Measurements from ENCODE around the gene C14orf180.
A peak's percentile ranks its signal among the peaks of the same experiment; 100 is the strongest.

The C14orf180 gene

DNA sequence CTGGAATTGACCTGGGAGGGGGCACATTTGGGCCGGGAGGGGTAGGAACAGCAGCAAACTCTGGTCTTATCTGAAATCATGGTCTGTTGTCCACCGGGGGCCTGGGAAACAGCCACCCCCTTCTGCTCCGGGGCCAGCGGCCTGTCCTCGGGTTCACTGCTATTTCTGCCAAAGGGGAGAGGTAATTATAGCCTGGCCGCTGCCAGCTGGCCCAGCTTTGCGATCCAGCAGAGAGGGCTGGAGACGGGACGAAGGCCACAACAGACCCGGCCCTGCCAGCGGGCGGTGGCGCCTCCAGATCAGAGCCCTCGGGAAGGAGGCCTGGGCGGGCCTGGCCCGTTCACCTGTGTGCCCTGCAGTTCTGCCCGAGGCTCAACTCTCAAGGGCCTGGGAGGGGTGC, at the start of gene C14orf180:
Gene C14orf180 (plus strand): TSS at position 258 of the 400 bp plus-strand sequence. CDS start 6,667 bp downstream, outside the sequence.
- H3K9me3 ChIP-seq (ENCODE audit: control insufficient read depth in 5 of 5, low read length in 5 of 5): no peaks in the 10 kb centered on the region
- H3K4me1 ChIP-seq (ENCODE audit: control insufficient read depth in 5 of 5, insufficient read depth in 5 of 5, low read length in 5 of 5): peaks cover 17 to 86% (median 82%) of the 10 kb centered on the region in 5 donors
- peak within 1 kb of the TSS; percentile 79 for H3K27ac ChIP-seq (ENCODE audit: low read depth, low read length)
- H3K9ac ChIP-seq (ENCODE audit: low read length in 5 of 5): peak within 1 kb of the TSS in 3 of 5 donors; percentile 53 to 84 (median 72)
- peaks cover 0 to 3% (median 0%) of the 10 kb centered on the region in 5 donors for H3K27me3 ChIP-seq (ENCODE audit: control insufficient read depth in 5 of 5, insufficient read depth in 4 of 5, low read length in 5 of 5)
- H3K4me3 ChIP-seq (ENCODE audit: low read depth in 1 of 5, low read length in 5 of 5): peak within 1 kb of the TSS; percentile 45 to 75 (median 63)
- peaks cover 0 to 5% (median 0%) of the 10 kb centered on the region in 5 donors for H3K36me3 ChIP-seq (ENCODE audit: control insufficient read depth in 5 of 5, insufficient read depth in 5 of 5, low read length in 5 of 5)

DNA sequence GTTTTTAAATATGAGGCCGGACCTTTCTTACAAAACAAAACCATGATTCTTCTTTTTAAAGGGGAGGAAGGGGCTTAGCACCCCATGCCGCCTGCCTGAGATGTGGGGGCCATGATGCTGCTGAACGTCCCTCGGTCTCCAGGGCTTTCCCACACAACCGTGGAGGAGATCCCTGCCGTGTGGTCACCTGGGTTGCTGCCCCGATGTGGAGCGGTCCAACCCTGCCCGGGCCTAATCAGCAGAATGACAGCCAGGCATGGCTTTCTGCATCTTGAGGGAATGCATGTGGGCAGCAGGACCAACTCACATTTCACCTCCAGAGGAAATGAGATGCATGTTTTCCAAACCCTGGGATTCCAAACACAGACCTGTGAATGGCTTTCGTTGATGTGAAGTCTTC, 48.9 kb upstream of the C14orf180 start:
- Histone ChIP-seq H3K27me3 (ENCODE audit: control insufficient read depth in 5 of 5, insufficient read depth in 4 of 5, low read length in 5 of 5) (peaks cover 0 to 5% (median 2%) of the 10 kb centered on the region in 5 donors), H3K27ac (ENCODE audit: low read depth, low read length) (no peak overlapping the region), H3K36me3 (ENCODE audit: control insufficient read depth in 5 of 5, insufficient read depth in 5 of 5, low read length in 5 of 5) (no peaks in the 10 kb centered on the region), H3K4me1 (ENCODE audit: control insufficient read depth in 5 of 5, insufficient read depth in 5 of 5, low read length in 5 of 5) (peaks cover 0 to 3% (median 0%) of the 10 kb centered on the region in 5 donors), H3K9me3 (ENCODE audit: control insufficient read depth in 5 of 5, low read length in 5 of 5) (peaks cover 0 to 19% (median 14%) of the 10 kb centered on the region in 5 donors), H3K9ac (ENCODE audit: low read length in 5 of 5) (no peak overlapping the region), H3K4me3 (ENCODE audit: low read depth in 1 of 5, low read length in 5 of 5) (no peak overlapping the region)

DNA sequence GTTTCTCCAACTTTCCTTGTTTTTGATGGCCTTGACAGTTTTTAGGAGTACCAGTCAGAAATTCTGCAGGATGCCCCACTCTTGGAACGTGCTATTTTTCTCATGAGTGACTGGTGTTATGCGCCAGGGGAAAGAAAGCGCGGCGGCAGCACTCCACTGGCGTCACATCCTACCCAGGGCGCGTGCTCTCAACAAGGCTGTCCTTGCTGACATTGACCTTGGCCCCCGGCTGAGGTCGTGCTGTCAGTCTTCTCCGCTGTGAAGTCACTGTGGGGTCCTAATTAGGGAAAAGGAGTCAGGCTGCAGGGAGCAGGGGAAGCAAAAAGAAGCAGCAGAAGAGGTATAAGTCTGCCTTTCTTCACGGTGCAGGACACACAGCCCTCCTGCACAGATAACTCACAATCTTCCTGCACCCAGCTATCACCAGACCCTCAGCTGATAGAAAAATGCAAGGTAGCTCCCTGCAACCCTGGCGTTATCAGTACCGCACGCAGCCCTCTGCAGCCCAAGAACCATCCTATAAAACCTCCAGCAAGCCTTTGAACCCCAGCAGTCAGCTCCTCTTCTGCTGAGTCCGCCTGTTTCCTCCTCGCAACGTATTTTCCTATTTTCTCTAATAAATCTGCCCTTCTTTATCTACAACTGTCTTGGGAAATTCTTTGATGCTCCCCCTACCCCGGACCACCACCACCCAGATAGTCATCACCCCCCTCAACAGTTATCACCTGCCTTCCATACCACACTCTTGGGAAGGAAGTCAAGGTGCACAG, 48.0 kb upstream of the C14orf180 start:
- Histone ChIP-seq H3K4me1 (ENCODE audit: control insufficient read depth in 5 of 5, insufficient read depth in 5 of 5, low read length in 5 of 5) (peaks cover 0 to 1% (median 0%) of the 10 kb centered on the region in 5 donors), H3K27ac (ENCODE audit: low read depth, low read length) (no peak overlapping the region), H3K36me3 (ENCODE audit: control insufficient read depth in 5 of 5, insufficient read depth in 5 of 5, low read length in 5 of 5) (no peaks in the 10 kb centered on the region), H3K9ac (ENCODE audit: low read length in 5 of 5) (no peak overlapping the region), H3K27me3 (ENCODE audit: control insufficient read depth in 5 of 5, insufficient read depth in 4 of 5, low read length in 5 of 5) (peaks cover 0 to 5% (median 2%) of the 10 kb centered on the region in 5 donors), H3K9me3 (ENCODE audit: control insufficient read depth in 5 of 5, low read length in 5 of 5) (peaks cover 0 to 17% (median 14%) of the 10 kb centered on the region in 5 donors), H3K4me3 (ENCODE audit: low read depth in 1 of 5, low read length in 5 of 5) (no peak overlapping the region)

DNA sequence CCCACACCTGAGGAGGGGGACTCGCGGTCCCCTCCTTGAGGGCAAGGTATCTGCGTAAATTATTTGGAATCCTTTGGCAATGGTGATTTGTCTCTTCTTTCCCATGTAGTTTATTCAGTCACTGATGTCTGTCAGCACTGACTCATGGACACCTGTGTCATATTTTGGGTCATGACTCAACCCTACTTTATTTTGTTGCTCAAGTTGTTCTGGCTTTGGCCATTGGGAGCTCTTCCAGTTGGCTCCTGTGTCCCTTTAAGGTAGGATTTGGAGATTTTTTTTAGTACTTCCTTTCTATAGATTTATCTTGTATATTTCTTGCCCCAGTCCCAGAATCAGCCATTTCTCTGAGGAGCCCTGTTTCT, 47.4 kb upstream of the C14orf180 start:
- H3K9me3 ChIP-seq (ENCODE audit: control insufficient read depth in 5 of 5, low read length in 5 of 5): peaks cover 0 to 17% (median 14%) of the 10 kb centered on the region in 5 donors
- H3K4me3 ChIP-seq (ENCODE audit: low read depth in 1 of 5, low read length in 5 of 5): no peak overlapping the region
- no peak overlapping the region for H3K9ac ChIP-seq (ENCODE audit: low read length in 5 of 5)
- H3K4me1 ChIP-seq (ENCODE audit: control insufficient read depth in 5 of 5, insufficient read depth in 5 of 5, low read length in 5 of 5): no peaks in the 10 kb centered on the region
- peaks cover 0 to 10% (median 3%) of the 10 kb centered on the region in 5 donors for H3K27me3 ChIP-seq (ENCODE audit: control insufficient read depth in 5 of 5, insufficient read depth in 4 of 5, low read length in 5 of 5)
- no peaks in the 10 kb centered on the region for H3K36me3 ChIP-seq (ENCODE audit: control insufficient read depth in 5 of 5, insufficient read depth in 5 of 5, low read length in 5 of 5)
- H3K27ac ChIP-seq (ENCODE audit: low read depth, low read length): no peak overlapping the region

DNA sequence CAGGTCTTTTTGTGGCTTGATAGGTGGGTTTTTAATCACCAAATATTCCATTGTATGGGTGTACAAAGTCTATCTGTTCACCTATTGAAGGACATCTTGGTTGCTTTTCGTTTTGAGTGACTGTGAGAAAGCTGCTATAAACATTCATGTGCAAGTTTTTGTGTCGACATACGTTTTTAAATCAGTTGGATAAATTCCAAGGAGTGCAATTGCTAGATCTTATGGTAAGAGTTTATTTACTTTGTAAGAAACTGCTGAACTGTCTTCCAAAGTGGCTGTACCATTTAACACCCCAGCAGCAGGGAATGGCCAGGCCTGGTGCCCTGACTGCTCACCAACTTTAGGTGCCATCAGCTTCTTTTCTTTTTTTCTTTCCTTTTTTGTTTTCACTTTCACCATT, 45.5 kb upstream of the C14orf180 start:
- Histone ChIP-seq H3K27ac (ENCODE audit: low read depth, low read length) (no peak overlapping the region), H3K27me3 (ENCODE audit: control insufficient read depth in 5 of 5, insufficient read depth in 4 of 5, low read length in 5 of 5) (peaks cover 0 to 11% (median 3%) of the 10 kb centered on the region in 5 donors), H3K4me3 (ENCODE audit: low read depth in 1 of 5, low read length in 5 of 5) (no peak overlapping the region)

DNA sequence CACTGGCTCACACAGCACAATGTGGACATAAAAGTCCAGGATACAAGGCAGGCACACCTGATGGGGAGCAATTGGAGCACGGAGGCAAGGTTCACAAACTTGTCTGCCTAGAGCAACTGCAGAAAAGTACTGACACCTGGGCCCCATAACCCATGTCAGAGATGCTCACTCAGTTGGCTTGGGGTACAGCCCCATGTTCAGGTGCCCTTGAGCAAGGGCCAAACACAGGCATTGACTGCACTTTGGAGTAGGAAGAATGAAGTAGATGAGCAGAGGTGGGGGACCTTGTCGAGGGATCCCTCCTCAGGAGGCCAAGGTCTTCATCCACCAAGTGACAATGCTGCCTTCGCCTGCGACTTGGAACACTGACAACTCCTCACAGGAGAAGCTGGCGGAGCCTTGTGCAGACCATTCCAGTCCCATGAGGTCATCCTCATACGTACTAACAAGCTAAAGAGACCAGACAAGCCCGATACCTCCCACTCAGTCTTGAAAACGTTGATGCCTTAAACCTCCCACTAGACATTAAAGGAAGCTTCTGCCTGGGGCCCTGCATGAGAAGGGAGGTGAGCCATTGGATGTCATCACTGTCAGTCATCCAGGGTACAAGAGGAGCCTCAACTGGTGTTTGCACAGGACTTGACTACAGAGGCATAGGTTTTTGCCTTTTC, 42.5 kb upstream of the C14orf180 start:
- H3K9me3 ChIP-seq (ENCODE audit: control insufficient read depth in 5 of 5, low read length in 5 of 5): no peaks in the 10 kb centered on the region
- peaks cover 0 to 3% (median 0%) of the 10 kb centered on the region in 5 donors for H3K4me1 ChIP-seq (ENCODE audit: control insufficient read depth in 5 of 5, insufficient read depth in 5 of 5, low read length in 5 of 5)
- H3K27me3 ChIP-seq (ENCODE audit: control insufficient read depth in 5 of 5, insufficient read depth in 4 of 5, low read length in 5 of 5): peaks cover 0 to 7% (median 0%) of the 10 kb centered on the region in 5 donors
- H3K27ac ChIP-seq (ENCODE audit: low read depth, low read length): no peak overlapping the region
- H3K4me3 ChIP-seq (ENCODE audit: low read depth in 1 of 5, low read length in 5 of 5): no peak overlapping the region
- no peak overlapping the region for H3K9ac ChIP-seq (ENCODE audit: low read length in 5 of 5)
- no peaks in the 10 kb centered on the region for H3K36me3 ChIP-seq (ENCODE audit: control insufficient read depth in 5 of 5, insufficient read depth in 5 of 5, low read length in 5 of 5)

More for the DNA sequence above, 45.5 kb upstream of the C14orf180 start:
- no peak overlapping the region for H3K9ac ChIP-seq (ENCODE audit: low read length in 5 of 5)
- H3K4me1 ChIP-seq (ENCODE audit: control insufficient read depth in 5 of 5, insufficient read depth in 5 of 5, low read length in 5 of 5): peaks cover 0 to 3% (median 0%) of the 10 kb centered on the region in 5 donors
- H3K36me3 ChIP-seq (ENCODE audit: control insufficient read depth in 5 of 5, insufficient read depth in 5 of 5, low read length in 5 of 5): no peaks in the 10 kb centered on the region
- no peaks in the 10 kb centered on the region for H3K9me3 ChIP-seq (ENCODE audit: control insufficient read depth in 5 of 5, low read length in 5 of 5)

DNA sequence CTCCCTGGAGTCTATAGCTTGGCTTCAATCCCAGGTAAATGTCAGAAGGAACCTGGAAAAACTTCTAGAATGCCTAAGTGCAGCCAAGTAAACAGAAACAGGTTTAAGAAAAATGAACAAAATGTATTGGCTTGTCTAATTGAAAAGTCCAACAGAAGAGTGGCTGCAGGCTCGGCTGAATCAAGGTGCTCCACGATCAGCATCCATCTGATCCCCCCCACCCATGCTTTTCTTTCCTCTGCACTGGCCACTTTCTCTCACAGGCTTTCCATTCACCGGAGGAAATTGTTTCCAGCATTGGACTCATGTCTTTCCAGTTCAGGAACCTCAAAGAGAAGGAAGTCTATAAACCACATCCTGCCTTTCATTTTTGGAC, 42.0 kb upstream of the C14orf180 start:
- Histone ChIP-seq H3K9me3 (ENCODE audit: control insufficient read depth in 5 of 5, low read length in 5 of 5) (no peaks in the 10 kb centered on the region), H3K27me3 (ENCODE audit: control insufficient read depth in 5 of 5, insufficient read depth in 4 of 5, low read length in 5 of 5) (peaks cover 0 to 7% (median under 1%) of the 10 kb centered on the region in 5 donors), H3K27ac (ENCODE audit: low read depth, low read length) (no peak overlapping the region), H3K4me1 (ENCODE audit: control insufficient read depth in 5 of 5, insufficient read depth in 5 of 5, low read length in 5 of 5) (peaks cover 0 to 3% (median 0%) of the 10 kb centered on the region in 5 donors), H3K9ac (ENCODE audit: low read length in 5 of 5) (no peak overlapping the region), H3K4me3 (ENCODE audit: low read depth in 1 of 5, low read length in 5 of 5) (no peak overlapping the region), H3K36me3 (ENCODE audit: control insufficient read depth in 5 of 5, insufficient read depth in 5 of 5, low read length in 5 of 5) (no peaks in the 10 kb centered on the region)

DNA sequence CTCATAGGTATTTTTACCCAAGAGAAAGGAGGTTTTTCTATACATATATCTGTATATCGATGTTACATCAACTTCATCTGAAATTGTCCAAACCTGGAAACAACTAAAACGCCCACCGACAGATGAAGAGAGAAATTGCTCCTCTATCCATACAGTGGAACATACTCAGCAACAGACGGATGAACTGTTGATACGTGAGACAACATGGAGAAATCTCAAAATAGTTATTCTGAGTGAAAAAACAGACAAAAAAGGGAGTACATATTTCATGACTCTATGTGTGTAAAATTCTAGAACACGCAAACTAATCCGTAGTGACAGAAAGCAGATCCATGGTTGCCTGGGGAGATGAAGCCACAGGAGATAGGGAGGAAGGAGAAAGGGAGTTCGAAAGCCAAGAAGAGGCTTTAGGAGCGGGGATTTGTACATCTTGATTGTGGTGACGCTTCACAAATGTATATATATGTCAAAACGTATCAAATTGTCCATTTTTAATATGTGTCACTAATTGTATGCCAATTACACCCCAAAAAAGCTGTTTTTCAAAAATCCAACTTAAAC, 37.6 kb upstream of the C14orf180 start:
- Histone ChIP-seq H3K4me3 (ENCODE audit: low read depth in 1 of 5, low read length in 5 of 5) (no peak overlapping the region), H3K36me3 (ENCODE audit: control insufficient read depth in 5 of 5, insufficient read depth in 5 of 5, low read length in 5 of 5) (no peaks in the 10 kb centered on the region), H3K9ac (ENCODE audit: low read length in 5 of 5) (no peak overlapping the region), H3K4me1 (ENCODE audit: control insufficient read depth in 5 of 5, insufficient read depth in 5 of 5, low read length in 5 of 5) (peaks cover 0 to 15% (median 5%) of the 10 kb centered on the region in 5 donors), H3K27ac (ENCODE audit: low read depth, low read length) (no peak overlapping the region), H3K9me3 (ENCODE audit: control insufficient read depth in 5 of 5, low read length in 5 of 5) (no peaks in the 10 kb centered on the region), H3K27me3 (ENCODE audit: control insufficient read depth in 5 of 5, insufficient read depth in 4 of 5, low read length in 5 of 5) (peaks cover 14 to 41% (median 26%) of the 10 kb centered on the region in 5 donors)

DNA sequence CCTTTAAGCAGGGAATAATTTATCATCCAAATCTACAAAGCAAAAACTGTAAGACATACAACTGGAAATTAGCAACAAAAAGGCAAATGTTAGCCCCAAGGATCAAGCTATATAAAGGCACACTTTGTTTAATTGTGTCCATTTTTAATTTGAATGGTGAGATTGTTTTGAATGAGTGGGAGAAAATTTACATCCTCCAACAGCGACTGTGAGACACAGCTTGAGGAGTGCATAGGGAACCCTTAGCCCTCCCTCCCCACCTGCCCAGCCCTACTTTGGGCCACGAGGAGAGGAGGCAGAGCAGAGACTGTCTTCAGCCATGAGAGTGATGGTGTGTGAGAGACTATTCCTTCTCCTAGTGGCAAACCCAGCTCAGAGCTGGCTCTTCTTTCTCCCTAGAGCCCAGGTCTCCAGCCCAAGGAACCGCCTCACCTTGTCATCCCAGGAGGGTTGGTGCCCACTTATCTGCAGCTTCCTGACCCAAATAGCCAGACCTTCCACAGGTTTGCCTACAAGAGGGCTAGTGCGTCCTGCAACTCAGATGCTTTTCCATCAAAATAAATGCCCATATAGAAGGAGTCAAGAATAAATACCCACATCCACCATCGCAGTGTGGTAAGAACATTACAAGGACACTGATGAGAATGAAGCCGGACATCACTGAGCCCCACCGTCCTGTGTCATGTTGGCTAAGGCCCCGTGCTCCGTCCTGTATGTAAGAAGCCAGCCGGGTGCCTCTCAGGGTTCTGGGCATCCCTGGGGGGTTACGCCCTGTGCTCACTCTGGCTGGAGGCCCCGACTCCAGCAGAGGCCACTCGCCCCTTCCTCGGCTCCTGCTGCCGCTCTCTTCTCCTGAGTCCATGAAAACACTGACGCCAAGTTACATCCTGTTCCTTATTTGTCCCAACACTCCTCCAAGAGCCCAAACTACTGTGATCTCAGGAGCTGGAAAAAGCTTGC, 36.4 kb upstream of the C14orf180 start:
- Histone ChIP-seq H3K4me3 (ENCODE audit: low read depth in 1 of 5, low read length in 5 of 5) (no peak overlapping the region), H3K36me3 (ENCODE audit: control insufficient read depth in 5 of 5, insufficient read depth in 5 of 5, low read length in 5 of 5) (no peaks in the 10 kb centered on the region), H3K9me3 (ENCODE audit: control insufficient read depth in 5 of 5, low read length in 5 of 5) (no peaks in the 10 kb centered on the region), H3K4me1 (ENCODE audit: control insufficient read depth in 5 of 5, insufficient read depth in 5 of 5, low read length in 5 of 5) (peaks cover 0 to 13% (median 5%) of the 10 kb centered on the region in 5 donors), H3K27me3 (ENCODE audit: control insufficient read depth in 5 of 5, insufficient read depth in 4 of 5, low read length in 5 of 5) (peaks cover 19 to 41% (median 34%) of the 10 kb centered on the region in 5 donors), H3K9ac (ENCODE audit: low read length in 5 of 5) (no peak overlapping the region), H3K27ac (ENCODE audit: low read depth, low read length) (no peak overlapping the region)

All from subcutaneous abdominal adipose tissue (tissue), 5 donors.